GM12878 (cell line): Measurements from ENCODE around the gene CFAP20. TPM values are rescaled to one million over a fixed set of nuclear protein-coding genes. Genes with fewer than 3 reads are reported as not detected.
"Not testable (repeated sequence)": the region's sequence is repeated elsewhere in the genome, so short reads cannot be mapped to it uniquely, and the experiment has no call there.

Source experiments
- ATAC-seq: fragments of 200-7000 bp; cut with Tn5 transposase; 3 replicates; pipeline ENCODE4 v1.9.1; 2020; ENCODE audit warnings: mild to moderate bottlenecking, moderate library complexity
- BruUV-seq: library from RNA; stranded (reverse); fragments of 400-500 nt; replicated peaks from 2 replicates; lab custom pipeline; 2021; lab: Mats Ljungman, UMichigan
- CTCF ChIA-PET: fragments of 300-600 bp; sonication (Branson Sonifier 250); formaldehyde crosslinking; extraction: SDS; loops from one replicate; lab custom pipeline; 2021; ENCODE audit warnings: inconsistent platforms; lab: Yijun Ruan, JAX
- POLR2A ChIA-PET: fragments of 350-600 bp; formaldehyde crosslinking; extraction: SDS; loops from one replicate; lab custom pipeline; 2021; ENCODE audit warnings: inconsistent platforms; lab: Charles Lee
- RAD21 ChIA-PET: fragments of 300-600 bp; sonication (Branson Sonifier 250); formaldehyde crosslinking; loops from one replicate; lab custom pipeline; 2023; ENCODE audit warnings: antibody characterized with exemption; ENCODE audit not compliant: unreplicated experiment; lab: Charles Lee
- SMC1A ChIA-PET: fragments of 300-600 bp; sonication (Branson Sonifier 250); formaldehyde crosslinking; loops from one replicate; lab custom pipeline; 2023; ENCODE audit not compliant: unreplicated experiment, uncharacterized antibody; lab: Charles Lee
- DNase-seq: peaks from one replicate; pipeline ENCODE4 v3.0.0-alpha.2; 2011; ENCODE audit warnings: low read depth, low spot score
- FAIRE-seq: peaks from 3 replicates; lab custom pipeline; 2011; peaks lifted over from hg19 to GRCh38; lab: Jason Lieb, UNC
- H2AFZ ChIP-seq: 2 replicates; pipeline ENCODE4 v1.6.0; 2011; ENCODE audit warnings: low read depth, low read length, control low read depth; ENCODE audit not compliant: control insufficient read depth
- H3K27ac ChIP-seq: 2 replicates; pipeline ENCODE4 v1.5.1; 2011; ENCODE audit warnings: control low read depth; ENCODE audit not compliant: control insufficient read depth, insufficient read depth
- H3K27me3 ChIP-seq, 2 experiments: replicated peaks in 1 of 2; 2 replicates each; pipeline versions ENCODE4 v1.6.0 to v1.6.1; 2011; ENCODE audit warnings: low read length in 1 of 2; ENCODE audit not compliant: control insufficient read depth in 2 of 2, insufficient read depth in 2 of 2
- H3K36me3 ChIP-seq, 2 experiments: 2 replicates each; pipeline ENCODE4 v1.5.1; 2011; ENCODE audit warnings: low read length in 1 of 2; ENCODE audit not compliant: control insufficient read depth in 2 of 2, insufficient read depth in 2 of 2
- H3K4me1 ChIP-seq: 2 replicates; pipeline ENCODE4 v1.6.1; 2011; ENCODE audit warnings: mild to moderate bottlenecking, low read length, moderate library complexity, mixed read lengths; ENCODE audit not compliant: control insufficient read depth, insufficient read depth
- H3K4me2 ChIP-seq: 2 replicates; pipeline ENCODE4 v1.6.0; 2011; ENCODE audit warnings: control low read depth; ENCODE audit not compliant: control insufficient read depth, insufficient read depth
- H3K4me3 ChIP-seq: fragments of 200-600 bp; sonication (generic); 2 replicates; pipeline ENCODE4 v1.5.1; 2016
- H3K79me2 ChIP-seq: 2 replicates; pipeline ENCODE4 v1.6.0; 2011; ENCODE audit warnings: low read length; ENCODE audit not compliant: control insufficient read depth, insufficient read depth
- H3K9ac ChIP-seq: 2 replicates; pipeline ENCODE4 v1.8.0; 2011; ENCODE audit warnings: low read length, control low read depth, mixed read lengths; ENCODE audit not compliant: control insufficient read depth, insufficient read depth
- H3K9me3 ChIP-seq: replicated peaks from 3 replicates; pipeline ENCODE4 v1.5.1; 2011; ENCODE audit warnings: mild to moderate bottlenecking, low read length; ENCODE audit not compliant: control insufficient read depth, insufficient read depth
- H4K20me1 ChIP-seq: 2 replicates; pipeline ENCODE4 v1.6.0; 2011; ENCODE audit not compliant: control insufficient read depth, insufficient read depth
- BMI1 ChIP-seq: fragments of 450-650 bp; IDR thresholded peaks from 2 replicates; pipeline ENCODE4 v1.6.1; 2016; ENCODE audit warnings: mild to moderate bottlenecking, moderate library complexity, borderline replicate concordance
- CHD2 ChIP-seq: IDR thresholded peaks from 2 replicates; pipeline ENCODE4 v1.6.1; 2011; ENCODE audit warnings: low read depth, low read length, improper control_type of control experiment, borderline replicate concordance
- GATAD2B ChIP-seq: fragments of 450-650 bp; conservative IDR thresholded peaks from 2 replicates; pipeline ENCODE4 v1.6.1; 2017; ENCODE audit warnings: low read depth, mild to moderate bottlenecking, moderate library complexity
- HDGF ChIP-seq: fragments of 450-650 bp; IDR thresholded peaks from 2 replicates; pipeline ENCODE4 v1.6.1; 2016; ENCODE audit warnings: antibody characterized with exemption
- IRF4 ChIP-seq: IDR thresholded peaks from 2 replicates; pipeline ENCODE4 v1.6.1; 2011; ENCODE audit warnings: low read depth, low read length
- MXI1 ChIP-seq: fragments of 150-350 bp; IDR thresholded peaks from 2 replicates; pipeline ENCODE4 v1.6.1; 2011; ENCODE audit warnings: low read depth, mild to moderate bottlenecking, inconsistent platforms, low read length, improper control_type of control experiment
- POLR2AphosphoS5 ChIP-seq: IDR thresholded peaks from 2 replicates; pipeline ENCODE4 v1.6.1; 2011; ENCODE audit warnings: mild to moderate bottlenecking, low read length, inconsistent platforms
- SP1 ChIP-seq: IDR thresholded peaks from one replicate; pipeline ENCODE4 v1.6.1; 2011; ENCODE audit warnings: low read depth, low read length
- TCF3 ChIP-seq: IDR thresholded peaks from 2 replicates; pipeline ENCODE4 v1.6.1; 2012; ENCODE audit warnings: low read depth, mild to moderate bottlenecking, low read length, borderline replicate concordance; ENCODE audit not compliant: insufficient read depth
- TCF7 ChIP-seq: IDR thresholded peaks from 2 replicates; pipeline ENCODE4 v1.6.1; 2014; ENCODE audit warnings: antibody characterized with exemption, borderline replicate concordance
- ZBED1 ChIP-seq: IDR thresholded peaks from 2 replicates; pipeline ENCODE4 v1.6.1; 2016; ENCODE audit warnings: borderline replicate concordance
- ZNF24 ChIP-seq: fragments of 450-650 bp; IDR thresholded peaks from 2 replicates; pipeline ENCODE4 v1.6.1; 2017; ENCODE audit warnings: antibody characterized with exemption, mild to moderate bottlenecking
- ZSCAN29 ChIP-seq: fragments of 450-650 bp; IDR thresholded peaks from 2 replicates; pipeline ENCODE4 v1.6.1; 2017; ENCODE audit warnings: mild to moderate bottlenecking, moderate library complexity
- WGBS: methylation state at CpG from one replicate; pipeline ENCODE4 v1.1.6; 2016; ENCODE audit warnings: low lambda C conversion rate; ENCODE audit not compliant: insufficient replicate concordance, insufficient coverage; ENCODE audit errors: missing lambda C conversion rate; 5-methylcytosine and 5-hydroxymethylcytosine counted together
- in situ Hi-C: fragments of 300-500 bp; cut with MboI; formaldehyde crosslinking; loops from 9 replicates; pipeline ENCODE4 v1.14.3; 2018; ENCODE audit warnings: mixed read lengths
- intact Hi-C: fragments of 100-400 bp; cut with micrococcal nuclease; formaldehyde crosslinking; loops from one replicate; pipeline ENCODE4 v1.14.2; 2022; ENCODE audit not compliant: unreplicated experiment
- polyA plus RNA-seq, 11 experiments: library from polyadenylated mRNA; depleted of rRNA in 4 of 11; unstranded in 6 of 11; stranded (reverse) in 5 of 11; fragments of >200 nt; fragmentation: Nextera tagmentation in 4 of 11; fragmentation: Illumina TruSeq in 1 of 11; extraction: Ambion mirVana in 4 of 11; extraction: Trizol in 1 of 11; gene quantifications; 1 replicate in 1 of 11; 2 replicates in 10 of 11; pipeline versions ENCODE4 v1.2.1 to v1.2.3, GENCODE V29; 2011 to 2016; ENCODE audit warnings: inconsistent platforms in 2 of 11, missing spikeins in 2 of 11, low read depth in 1 of 11
- total RNA-seq, 4 experiments: library from RNA; depleted of rRNA in 3 of 4; stranded (reverse); fragments of >200 nt in 3 of 4; fragmentation: Illumina TruSeq in 1 of 4; extraction: Trizol in 1 of 4; gene quantifications; 2 replicates each; pipeline versions ENCODE4 v1.2.1 to v1.2.3, GENCODE V29; 2013 to 2021
- TF ChIP-seq, protein P1 (sequence below): IDR thresholded peaks from 2 replicates; pipeline ENCODE4 v1.6.1; 2012; ENCODE audit warnings: low read depth, low read length, improper control_type of control experiment
- TF ChIP-seq, protein P2 (sequence below): IDR thresholded peaks from 2 replicates; pipeline ENCODE4 v1.6.1; 2011; ENCODE audit warnings: low read depth, mild to moderate bottlenecking, low read length, moderate library complexity, borderline replicate concordance; ENCODE audit errors: extremely low read depth

The CFAP20 gene
- total and polyA plus RNA-seq, 10 of the 15 experiments (the other 5 are each of a cell fraction or from before 2014, with no cell fraction given): 10.9 to 61.7 (median 46.2) TPM

- TF ChIP-seq IRF4: no peak
- TF ChIP-seq TCF7: no peak
- TF ChIP-seq, all 136 proteins: peak for 0
Observed at GRCh38 chr16:58076514-58076913, 52.7 kb downstream of the CFAP20 start (continued).

- H3K9ac ChIP-seq: no peak overlapping the region
- no peaks in the 10 kb centered on the region for H3K36me3 ChIP-seq
- DNase-seq (no peak), ATAC-seq (no peak), FAIRE-seq (no peak)
- in situ Hi-C loops (no loop called here), intact Hi-C loops (no loop called here)
- H3K27ac ChIP-seq: no peak overlapping the region
- no peaks in the 10 kb centered on the region for H3K4me1 ChIP-seq
- no peak overlapping the region for H2AFZ ChIP-seq
- ChIA-PET SMC1A (no interaction called here), CTCF (no interaction called here), POLR2A (no interaction called here)
- 38% methylated on average over 4 of the region's 4 CpGs for WGBS
- no TSS peak for BruUV-seq
- no peaks in the 10 kb centered on the region for H3K79me2 ChIP-seq
- H3K27me3 ChIP-seq: no peaks in the 10 kb centered on the region
- no peaks in the 10 kb centered on the region; the same call in 1 of the 3 replicates for H3K9me3 ChIP-seq
- H3K4me3 ChIP-seq: no peak overlapping the region
- H3K4me2 ChIP-seq: no peak overlapping the region
- TF ChIP-seq TCF3 (no peak), ZNF24 (no peak), SP1 (no peak), GATAD2B (no peak), CHD2 (no peak), POLR2AphosphoS5 (no peak), ZSCAN29 (no peak), HDGF (no peak), MXI1 (no peak), BMI1 (no peak), ZBED1 (no peak)
- TF ChIP-seq, protein P1, sequence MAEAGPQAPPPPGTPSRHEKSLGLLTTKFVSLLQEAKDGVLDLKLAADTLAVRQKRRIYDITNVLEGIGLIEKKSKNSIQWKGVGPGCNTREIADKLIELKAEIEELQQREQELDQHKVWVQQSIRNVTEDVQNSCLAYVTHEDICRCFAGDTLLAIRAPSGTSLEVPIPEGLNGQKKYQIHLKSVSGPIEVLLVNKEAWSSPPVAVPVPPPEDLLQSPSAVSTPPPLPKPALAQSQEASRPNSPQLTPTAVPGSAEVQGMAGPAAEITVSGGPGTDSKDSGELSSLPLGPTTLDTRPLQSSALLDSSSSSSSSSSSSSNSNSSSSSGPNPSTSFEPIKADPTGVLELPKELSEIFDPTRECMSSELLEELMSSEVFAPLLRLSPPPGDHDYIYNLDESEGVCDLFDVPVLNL: no peak
- TF ChIP-seq, protein P2, sequence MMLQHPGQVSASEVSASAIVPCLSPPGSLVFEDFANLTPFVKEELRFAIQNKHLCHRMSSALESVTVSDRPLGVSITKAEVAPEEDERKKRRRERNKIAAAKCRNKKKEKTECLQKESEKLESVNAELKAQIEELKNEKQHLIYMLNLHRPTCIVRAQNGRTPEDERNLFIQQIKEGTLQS: no peak
- TF ChIP-seq, all 136 proteins: peak for 0
- H4K20me1 ChIP-seq: no peaks in the 10 kb centered on the region
- RAD21 ChIA-PET: no interaction called here
Observed at GRCh38 chr16:58074657-58075056, 54.5 kb downstream of the CFAP20 start.

GRCh38 chr16:58073086-58073485 is 56.1 kb downstream of the CFAP20 start:
- H3K4me3 ChIP-seq, in situ Hi-C loops, FAIRE-seq, intact Hi-C loops, H3K9me3 ChIP-seq, H2AFZ ChIP-seq, BruUV-seq, H4K20me1 ChIP-seq, POLR2A ChIA-PET, CTCF ChIA-PET, SMC1A ChIA-PET, H3K79me2 ChIP-seq, H3K4me2 ChIP-seq, H3K27ac ChIP-seq, H3K9ac ChIP-seq, H3K27me3 ChIP-seq, ATAC-seq, DNase-seq, H3K36me3 ChIP-seq, H3K4me1 ChIP-seq: not testable (repeated sequence)
- RAD21 ChIA-PET: interaction anchor here (1.3 kb wide), 1 partner anchor 49 kb away, joined by 3 read pairs; no protein-coding TSS in a partner anchor
- 88% methylated on average over 2 of the region's 2 CpGs for WGBS
